Measurements from ENCODE around the gene NOTCH4.

Gene NOTCH4

DNA sequence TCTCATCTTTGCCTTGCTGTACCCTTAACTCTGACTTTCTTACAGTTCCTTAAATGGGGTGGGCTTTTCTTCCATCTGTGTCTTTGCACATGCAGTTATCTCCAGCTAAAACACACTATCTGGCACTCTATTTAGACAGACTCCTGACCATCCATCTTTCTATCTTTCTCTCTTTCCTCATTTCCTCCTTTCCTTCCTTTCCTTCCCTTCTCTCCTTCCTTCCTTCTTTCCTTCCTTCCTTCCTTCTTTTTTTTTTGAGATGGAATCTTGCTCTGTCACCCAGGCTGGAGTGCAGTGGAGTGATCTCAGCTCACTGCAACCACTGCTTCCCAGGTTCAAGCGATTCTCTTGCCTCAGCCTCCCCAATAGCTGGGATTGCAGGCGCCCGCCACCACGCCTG lies 8.2 kb downstream of the NOTCH4 start:
- no peak for TF ChIP-seq EP300 (IDR thresholded peaks at IDR 0.05; ENCODE audit: borderline replicate concordance)
- no peak for TF ChIP-seq NFIC (IDR thresholded peaks at IDR 0.05)
- no peak for TF ChIP-seq YY1 (IDR thresholded peaks at IDR 0.05; ENCODE audit: low read depth)
- no peak for TF ChIP-seq RAD21 (IDR thresholded peaks at IDR 0.05; ENCODE audit: low read depth)
- no peak for TF ChIP-seq TCF12 (IDR thresholded peaks at IDR 0.05; ENCODE audit: low read depth)
- TF ChIP-seq, protein P1, sequence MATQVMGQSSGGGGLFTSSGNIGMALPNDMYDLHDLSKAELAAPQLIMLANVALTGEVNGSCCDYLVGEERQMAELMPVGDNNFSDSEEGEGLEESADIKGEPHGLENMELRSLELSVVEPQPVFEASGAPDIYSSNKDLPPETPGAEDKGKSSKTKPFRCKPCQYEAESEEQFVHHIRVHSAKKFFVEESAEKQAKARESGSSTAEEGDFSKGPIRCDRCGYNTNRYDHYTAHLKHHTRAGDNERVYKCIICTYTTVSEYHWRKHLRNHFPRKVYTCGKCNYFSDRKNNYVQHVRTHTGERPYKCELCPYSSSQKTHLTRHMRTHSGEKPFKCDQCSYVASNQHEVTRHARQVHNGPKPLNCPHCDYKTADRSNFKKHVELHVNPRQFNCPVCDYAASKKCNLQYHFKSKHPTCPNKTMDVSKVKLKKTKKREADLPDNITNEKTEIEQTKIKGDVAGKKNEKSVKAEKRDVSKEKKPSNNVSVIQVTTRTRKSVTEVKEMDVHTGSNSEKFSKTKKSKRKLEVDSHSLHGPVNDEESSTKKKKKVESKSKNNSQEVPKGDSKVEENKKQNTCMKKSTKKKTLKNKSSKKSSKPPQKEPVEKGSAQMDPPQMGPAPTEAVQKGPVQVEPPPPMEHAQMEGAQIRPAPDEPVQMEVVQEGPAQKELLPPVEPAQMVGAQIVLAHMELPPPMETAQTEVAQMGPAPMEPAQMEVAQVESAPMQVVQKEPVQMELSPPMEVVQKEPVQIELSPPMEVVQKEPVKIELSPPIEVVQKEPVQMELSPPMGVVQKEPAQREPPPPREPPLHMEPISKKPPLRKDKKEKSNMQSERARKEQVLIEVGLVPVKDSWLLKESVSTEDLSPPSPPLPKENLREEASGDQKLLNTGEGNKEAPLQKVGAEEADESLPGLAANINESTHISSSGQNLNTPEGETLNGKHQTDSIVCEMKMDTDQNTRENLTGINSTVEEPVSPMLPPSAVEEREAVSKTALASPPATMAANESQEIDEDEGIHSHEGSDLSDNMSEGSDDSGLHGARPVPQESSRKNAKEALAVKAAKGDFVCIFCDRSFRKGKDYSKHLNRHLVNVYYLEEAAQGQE (IDR thresholded peaks at IDR 0.05; ENCODE audit: low read depth), result no peak
- TF ChIP-seq, protein P2, sequence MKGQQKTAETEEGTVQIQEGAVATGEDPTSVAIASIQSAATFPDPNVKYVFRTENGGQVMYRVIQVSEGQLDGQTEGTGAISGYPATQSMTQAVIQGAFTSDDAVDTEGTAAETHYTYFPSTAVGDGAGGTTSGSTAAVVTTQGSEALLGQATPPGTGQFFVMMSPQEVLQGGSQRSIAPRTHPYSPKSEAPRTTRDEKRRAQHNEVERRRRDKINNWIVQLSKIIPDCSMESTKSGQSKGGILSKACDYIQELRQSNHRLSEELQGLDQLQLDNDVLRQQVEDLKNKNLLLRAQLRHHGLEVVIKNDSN (IDR thresholded peaks at IDR 0.05), result no peak
- TF ChIP-seq FOXM1 (IDR thresholded peaks at IDR 0.05; ENCODE audit: borderline replicate concordance, low read depth), result no peak
- no peak for TF ChIP-seq CEBPB (IDR thresholded peaks at IDR 0.05)
- TF ChIP-seq CREB1 (IDR thresholded peaks at IDR 0.05; ENCODE audit: low read depth), result no peak
- no peak for TF ChIP-seq TAF1 (IDR thresholded peaks at IDR 0.05; ENCODE audit: low read depth)

DNA sequence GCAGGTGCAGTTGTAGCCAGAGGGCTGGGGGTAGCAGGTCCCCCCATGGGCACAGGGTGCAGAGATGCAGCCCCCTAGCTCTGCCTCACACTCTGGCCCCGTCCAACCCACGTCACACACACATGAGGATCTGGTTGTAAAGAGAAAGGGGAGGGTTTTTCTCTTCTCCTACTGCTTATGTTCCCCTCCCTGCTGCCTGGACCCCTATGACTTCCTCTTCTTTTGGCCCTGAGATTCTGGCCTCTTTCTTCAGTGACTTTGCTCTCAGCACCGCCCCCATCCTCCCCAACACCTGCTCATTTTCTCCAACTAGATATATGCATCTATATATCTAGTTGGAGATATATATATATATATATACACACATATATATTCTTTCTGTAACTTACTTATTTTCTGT lies 9.7 kb downstream of the NOTCH4 start:
- TF ChIP-seq EGR1 (IDR thresholded peaks at IDR 0.05) (no peak), ZBTB7A (IDR thresholded peaks at IDR 0.05; ENCODE audit: low read depth) (no peak), TEAD4 (IDR thresholded peaks at IDR 0.05) (no peak), CREB1 (IDR thresholded peaks at IDR 0.05; ENCODE audit: low read depth) (no peak), YY1 (IDR thresholded peaks at IDR 0.05; ENCODE audit: low read depth) (no peak), EP300 (IDR thresholded peaks at IDR 0.05; ENCODE audit: borderline replicate concordance) (no peak), RAD21 (IDR thresholded peaks at IDR 0.05; ENCODE audit: low read depth) (no peak), FOXM1 (IDR thresholded peaks at IDR 0.05; ENCODE audit: borderline replicate concordance, low read depth) (no peak), NFIC (IDR thresholded peaks at IDR 0.05) (no peak), CEBPB (IDR thresholded peaks at IDR 0.05) (no peak), TAF1 (IDR thresholded peaks at IDR 0.05; ENCODE audit: low read depth) (no peak)
- TF ChIP-seq, protein P3, sequence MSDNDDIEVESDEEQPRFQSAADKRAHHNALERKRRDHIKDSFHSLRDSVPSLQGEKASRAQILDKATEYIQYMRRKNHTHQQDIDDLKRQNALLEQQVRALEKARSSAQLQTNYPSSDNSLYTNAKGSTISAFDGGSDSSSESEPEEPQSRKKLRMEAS (IDR thresholded peaks at IDR 0.05), result no peak
- TF ChIP-seq, protein P1 (IDR thresholded peaks at IDR 0.05; ENCODE audit: low read depth), result no peak
- TF ChIP-seq, protein P2 (IDR thresholded peaks at IDR 0.05), result no peak

DNA sequence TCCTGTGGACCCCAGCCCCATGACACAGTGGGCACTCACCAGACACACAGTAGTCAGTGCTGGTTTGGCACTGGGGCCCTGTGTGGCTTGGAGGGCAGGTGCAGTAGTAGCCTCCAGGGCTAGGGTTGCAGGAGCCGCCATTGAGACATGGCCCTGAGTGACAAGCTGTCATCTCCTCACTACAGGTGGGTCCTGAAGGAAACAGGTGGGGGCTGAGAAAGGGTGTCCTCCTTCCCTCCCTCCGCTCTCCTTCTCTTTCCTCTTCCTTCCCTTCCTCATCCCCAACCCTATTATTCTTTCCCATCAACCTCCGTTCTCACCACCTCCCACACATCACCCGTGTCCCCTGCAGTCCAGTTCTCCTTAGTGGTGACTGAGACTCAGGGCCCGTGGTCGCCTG lies 10.2 kb downstream of the NOTCH4 start:
- no peak for TF ChIP-seq YY1 (IDR thresholded peaks at IDR 0.05; ENCODE audit: low read depth)
- TF ChIP-seq, protein P1 (IDR thresholded peaks at IDR 0.05; ENCODE audit: low read depth), result no peak
- TF ChIP-seq EGR1 (IDR thresholded peaks at IDR 0.05), result no peak
- TF ChIP-seq TCF12 (IDR thresholded peaks at IDR 0.05; ENCODE audit: low read depth), result no peak
- TF ChIP-seq TEAD4 (IDR thresholded peaks at IDR 0.05), result no peak
- TF ChIP-seq, protein P2 (IDR thresholded peaks at IDR 0.05), result no peak
- TF ChIP-seq FOXM1 (IDR thresholded peaks at IDR 0.05; ENCODE audit: borderline replicate concordance, low read depth), result no peak
- TF ChIP-seq CEBPB (IDR thresholded peaks at IDR 0.05), result no peak
- TF ChIP-seq TAF1 (IDR thresholded peaks at IDR 0.05; ENCODE audit: low read depth), result no peak
- TF ChIP-seq, protein P3 (IDR thresholded peaks at IDR 0.05), result no peak
- no peak for TF ChIP-seq ZBTB7A (IDR thresholded peaks at IDR 0.05; ENCODE audit: low read depth)
- no peak for TF ChIP-seq NFIC (IDR thresholded peaks at IDR 0.05)
- no peak for TF ChIP-seq RAD21 (IDR thresholded peaks at IDR 0.05; ENCODE audit: low read depth)
- no peak for TF ChIP-seq CREB1 (IDR thresholded peaks at IDR 0.05; ENCODE audit: low read depth)
